Heart left ventricle (tissue), 16 donors: ENCODE data around the gene ZBTB20. TPM values are rescaled to one million over a fixed set of nuclear protein-coding genes. Genes with fewer than 3 reads are reported as not detected.

Source experiments
- ATAC-seq, 4 donors: fragments of 200-7000 bp; cut with Tn5 transposase; one replicate each; pipeline ENCODE4 v1.9.1; 2020 to 2022; ENCODE audit warnings: moderate library complexity in 4 of 4, mild to moderate bottlenecking in 3 of 4, moderate number of reproducible peaks in 1 of 4
- DNase-seq, 5 donors: peaks; one replicate each; pipeline ENCODE4 v3.0.0-alpha.2; 2020
- H3K27ac ChIP-seq, 12 donors: fragments of 200-600 bp; sonication (generic) in 4 of 12; one replicate each; pipeline versions ENCODE4 v1.5.0 to v1.8.0; 2016 to 2022; ENCODE audit warnings: mild to moderate bottlenecking in 2 of 12
- H3K27me3 ChIP-seq, 9 donors: fragments of 200-600 bp; sonication (generic) in 2 of 9; one replicate each; pipeline versions ENCODE4 v1.5.1 to v1.8.0; 2016 to 2022; ENCODE audit warnings: mild to moderate bottlenecking in 3 of 9
- H3K36me3 ChIP-seq, 9 donors: fragments of 200-600 bp; sonication (generic) in 2 of 9; one replicate each; pipeline versions ENCODE4 v1.5.0 to v1.8.0; 2018 to 2022; ENCODE audit warnings: mild to moderate bottlenecking in 2 of 9
- H3K4me1 ChIP-seq, 12 donors: fragments of 200-600 bp; sonication (generic) in 4 of 12; one replicate each; pipeline versions ENCODE4 v1.5.0 to v1.8.0; 2016 to 2022; ENCODE audit warnings: mild to moderate bottlenecking in 3 of 12
- H3K4me3 ChIP-seq, 12 donors: fragments of 200-600 bp; sonication (generic) in 4 of 12; one replicate each; pipeline versions ENCODE4 v1.5.0 to v1.8.0; 2017 to 2022; ENCODE audit warnings: mild to moderate bottlenecking in 9 of 12, moderate library complexity in 4 of 12
- H3K9me3 ChIP-seq, 12 donors: fragments of 200-600 bp; sonication (generic) in 4 of 12; one replicate each; pipeline versions ENCODE4 v1.5.0 to v1.8.0; 2016 to 2022; ENCODE audit warnings: mild to moderate bottlenecking in 1 of 12
- POLR2A ChIP-seq, 2 donors: fragments of 450-650 bp; IDR thresholded peaks; one replicate each; pipeline ENCODE4 v1.6.1; 2017; ENCODE audit warnings: antibody characterized with exemption in 2 of 2, mild to moderate bottlenecking in 2 of 2, moderate library complexity in 2 of 2
- WGBS, 4 donors: extraction: QIAGEN DNeasy Blood & Tissue Kit in 2 of 4; methylation state at CpG; one replicate each; pipeline versions ENCODE4 v1.1.5 to v1.1.7; 2013 to 2018; 5-methylcytosine and 5-hydroxymethylcytosine counted together
- intact Hi-C, 10 donors: fragments of 100-400 bp; cut with DNase I; formaldehyde crosslinking; loops; one replicate each; pipeline versions ENCODE4 v1.11.1 to v1.14.2; 2022
- polyA plus RNA-seq, 2 donors: library from polyadenylated mRNA; stranded (reverse); fragments of 200-250 nt; gene quantifications; one replicate each; pipeline ENCODE4 v1.2.3, GENCODE V29; 2013
- total RNA-seq, 9 donors: library from RNA; depleted of rRNA in 2 of 9; stranded (reverse); fragments of >200 nt in 2 of 9; fragmentation: NEBNext Ultra II Directional in 3 of 9; extraction: Animal tissue kit (Norgen Biotek cat#: 25700) in 3 of 9; gene quantifications; one replicate each; pipeline versions ENCODE4 v1.1.0 to v1.2.4, GENCODE V29; 2016 to 2023
- TF ChIP-seq, protein P1 (sequence below), 12 donors: fragments of 200-600 bp; sonication (generic) in 4 of 12; IDR thresholded peaks; one replicate each; pipeline versions ENCODE4 v1.5.0 to v1.8.0; 2018 to 2022; ENCODE audit warnings: antibody characterized with exemption in 12 of 12, mild to moderate bottlenecking in 5 of 12
- donor health status: ischemic (EF 13 %, LVEDD 7.1; RV severe dilation, severe dysfunction).
- donor health status: healthy with polysubstance abuse.
- donor health status: DM: no; HTN: yes; CAD: no.
- donor health status: DM: no; HTN: no; CAD: no.
- donor health status: ischemic (EF 25% LVEDD 6.9; RV normal size, moderate dysfunction).
- donor health status: ischemic (EF 25% LVEDD 5.7; RV mildly dilated, moderate dysfunction).
- donor health status: healthy.
- donor health status: DM: yes; HTN: yes; CAD: no.
- donor health status: ischemic (EF 35%, LVEDD 5.7; RV mildly dilated, moderate dysfunction).
- donor health status: nonischemic (EF 11% LVEDD 7.7; RV severe dilation, severe dysfunction).
- donor health status: DM: yes; HTN: yes; CAD: no.
- donor health status: PGD.
- donor health status: ischemic (EF 29% LVEDD 5.4; RV normal size, mild dysfunction).
- donor health status: nonischemic (EF 23%, LVEDD 6.1; RV moderate dilation, normal function).

The ZBTB20 gene
- total and polyA plus RNA-seq, 11 donors = 6.2 to 109 (median 77.3) TPM

DNA sequence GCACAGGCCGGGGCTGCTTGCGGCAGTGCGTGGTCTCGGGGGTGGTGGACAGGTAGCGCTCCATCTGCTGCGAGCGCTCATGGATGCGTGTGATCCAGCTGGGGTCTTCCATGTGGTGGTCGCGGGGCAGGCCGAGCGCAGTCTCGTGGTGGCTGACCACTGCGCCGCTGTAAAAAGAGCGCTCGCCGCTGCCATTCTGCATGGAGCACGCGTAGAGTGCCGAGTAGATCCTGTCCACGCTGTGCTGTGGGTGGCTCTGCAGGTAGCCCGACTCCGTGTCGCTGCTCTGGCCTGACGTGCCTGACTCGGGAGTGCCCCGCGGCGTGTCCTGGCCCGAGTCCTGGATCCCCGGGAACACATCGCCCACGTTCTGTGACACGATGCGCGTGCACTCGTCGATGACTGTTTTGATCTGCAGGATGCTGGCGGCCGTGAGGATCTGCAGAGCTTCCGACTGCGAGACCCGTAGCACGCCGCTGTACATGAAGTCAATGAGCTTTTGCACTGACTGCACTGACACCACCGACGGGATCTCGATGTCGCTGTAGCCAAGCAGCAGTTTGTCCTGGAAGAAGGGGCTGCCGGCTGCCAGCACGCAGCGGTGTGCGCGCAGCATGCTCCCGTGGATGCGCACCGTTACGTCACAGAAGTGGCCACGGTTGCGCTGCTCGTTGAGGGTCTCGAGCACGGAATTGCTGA, 795.8 kb downstream of the ZBTB20 start:
- Histone ChIP-seq H3K27ac (no peak overlapping the region), H3K36me3 (peaks cover 0 to 53% (median 27%) of the 10 kb centered on the region in 9 donors), H3K4me3 (no peak overlapping the region), H3K4me1 (peaks cover 0 to 11% (median 3%) of the 10 kb centered on the region in 12 donors), H3K27me3 (no peaks in the 10 kb centered on the region), H3K9me3 (no peaks in the 10 kb centered on the region)
- intact Hi-C loops = loop anchor here in 2 of 10 donors (10.0 kb wide), 1 partner anchor 814 kb away; no protein-coding TSS in a partner anchor
- DNase-seq = peak in 1 of 5 donors; percentile 63
- TF ChIP-seq, protein P1, sequence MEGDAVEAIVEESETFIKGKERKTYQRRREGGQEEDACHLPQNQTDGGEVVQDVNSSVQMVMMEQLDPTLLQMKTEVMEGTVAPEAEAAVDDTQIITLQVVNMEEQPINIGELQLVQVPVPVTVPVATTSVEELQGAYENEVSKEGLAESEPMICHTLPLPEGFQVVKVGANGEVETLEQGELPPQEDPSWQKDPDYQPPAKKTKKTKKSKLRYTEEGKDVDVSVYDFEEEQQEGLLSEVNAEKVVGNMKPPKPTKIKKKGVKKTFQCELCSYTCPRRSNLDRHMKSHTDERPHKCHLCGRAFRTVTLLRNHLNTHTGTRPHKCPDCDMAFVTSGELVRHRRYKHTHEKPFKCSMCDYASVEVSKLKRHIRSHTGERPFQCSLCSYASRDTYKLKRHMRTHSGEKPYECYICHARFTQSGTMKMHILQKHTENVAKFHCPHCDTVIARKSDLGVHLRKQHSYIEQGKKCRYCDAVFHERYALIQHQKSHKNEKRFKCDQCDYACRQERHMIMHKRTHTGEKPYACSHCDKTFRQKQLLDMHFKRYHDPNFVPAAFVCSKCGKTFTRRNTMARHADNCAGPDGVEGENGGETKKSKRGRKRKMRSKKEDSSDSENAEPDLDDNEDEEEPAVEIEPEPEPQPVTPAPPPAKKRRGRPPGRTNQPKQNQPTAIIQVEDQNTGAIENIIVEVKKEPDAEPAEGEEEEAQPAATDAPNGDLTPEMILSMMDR (IDR thresholded peaks at IDR 0.05) = no peak
- TF ChIP-seq POLR2A (IDR thresholded peaks at IDR 0.05) = no peak
- 97 to 98% (median 98%) methylated on average over 44 to 64 of the region's 64 CpGs for WGBS, 4 donors
- ATAC-seq = peak in 3 of 4 donors; percentile 15 to 54 (median 30)

DNA sequence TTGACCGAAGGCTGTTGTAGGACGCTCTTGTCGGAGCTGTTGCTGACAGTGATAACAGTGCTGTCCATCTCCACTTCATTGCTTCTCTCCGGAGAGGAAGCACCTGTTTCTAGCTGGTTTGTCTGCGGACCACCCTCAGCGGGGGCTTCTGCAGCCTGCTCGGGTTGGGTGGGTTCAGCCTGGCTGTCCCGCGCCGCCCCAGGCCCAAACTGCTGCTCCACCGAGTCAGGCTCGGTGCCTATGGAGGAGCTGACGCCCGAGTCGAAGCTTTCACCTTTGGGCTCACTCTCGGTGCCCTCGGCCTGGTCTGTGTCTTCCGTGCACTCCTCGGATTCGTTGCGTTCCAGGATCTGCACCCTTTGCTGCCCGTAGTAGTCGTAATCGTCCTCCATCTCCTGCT, 796.4 kb downstream of the ZBTB20 start:
- H3K27me3 ChIP-seq = no peaks in the 10 kb centered on the region
- no peaks in the 10 kb centered on the region for H3K9me3 ChIP-seq
- H3K36me3 ChIP-seq = peaks cover 0 to 57% (median 27%) of the 10 kb centered on the region in 9 donors
- ATAC-seq = peak in 1 of 4 donors; percentile 24
- WGBS, 4 donors = 97 to 98% (median 97%) methylated on average over 18 to 24 of the region's 24 CpGs
- intact Hi-C loops = loop anchor here in 2 of 10 donors (10.0 kb wide), 1 partner anchor 814 kb away; no protein-coding TSS in a partner anchor
- DNase-seq = no peak
- TF ChIP-seq, protein P1 (IDR thresholded peaks at IDR 0.05) = no peak
- TF ChIP-seq POLR2A (IDR thresholded peaks at IDR 0.05) = no peak
- no peak overlapping the region for H3K4me3 ChIP-seq
- no peak overlapping the region for H3K27ac ChIP-seq
- peaks cover 0 to 6% (median 0%) of the 10 kb centered on the region in 12 donors for H3K4me1 ChIP-seq

DNA sequence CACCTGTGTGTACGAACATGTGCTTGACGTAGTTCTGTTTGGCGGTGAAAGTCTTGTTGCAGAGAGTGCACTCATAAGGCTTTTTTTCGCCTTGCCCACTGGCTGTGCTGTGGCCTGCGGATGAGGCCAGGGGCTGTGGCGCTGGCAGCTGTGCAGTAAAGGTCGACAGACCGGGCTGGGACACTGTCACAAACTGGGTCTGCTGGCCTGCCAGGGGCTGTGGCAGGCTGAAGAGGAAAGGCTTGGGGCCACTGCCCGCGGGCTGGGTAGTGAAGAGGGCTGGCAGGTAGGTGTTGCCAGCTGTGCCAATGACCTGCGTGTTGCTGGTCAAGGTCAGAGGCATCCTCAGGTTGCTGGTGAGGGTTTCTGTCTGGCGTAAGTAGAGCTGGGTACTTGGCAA, 796.8 kb downstream of the ZBTB20 start:
- Histone ChIP-seq H3K27me3 (no peaks in the 10 kb centered on the region), H3K4me3 (no peak overlapping the region), H3K9me3 (no peaks in the 10 kb centered on the region), H3K27ac (no peak overlapping the region), H3K36me3 (peaks cover 0 to 61% (median 28%) of the 10 kb centered on the region in 9 donors), H3K4me1 (peaks cover 0 to 1% (median 0%) of the 10 kb centered on the region in 12 donors)
- TF ChIP-seq, protein P1 (IDR thresholded peaks at IDR 0.05) = no peak
- no peak for TF ChIP-seq POLR2A (IDR thresholded peaks at IDR 0.05)
- 94 to 98% (median 97%) methylated on average over 6 to 12 of the region's 12 CpGs for WGBS, 4 donors
- intact Hi-C loops = loop anchor here in 2 of 10 donors (10.0 kb wide), 1 partner anchor 815 kb away; no protein-coding TSS in a partner anchor
- ATAC-seq = peak in 1 of 4 donors; percentile 42
- no peak for DNase-seq

DNA sequence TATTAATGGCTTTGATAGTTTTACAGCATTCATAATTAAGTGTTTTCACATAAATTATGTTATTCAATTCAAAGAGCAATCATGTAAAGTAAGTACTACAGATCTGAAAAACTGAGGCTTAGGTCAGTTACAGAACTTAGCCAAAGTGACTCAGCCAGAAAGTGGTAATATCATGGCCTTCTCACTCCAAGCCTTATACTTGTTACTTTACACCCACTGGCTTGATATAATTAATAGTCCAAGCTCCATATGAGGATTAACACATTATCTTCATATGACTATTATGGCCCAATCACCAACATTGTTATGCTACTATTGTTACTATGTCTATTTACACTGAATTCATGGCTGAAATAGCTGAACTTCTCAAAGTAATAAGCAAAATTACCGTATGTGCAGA, 802.6 kb downstream of the ZBTB20 start:
- DNase-seq = no peak
- Histone ChIP-seq H3K36me3 (peaks cover 0 to 84% (median 7%) of the 10 kb centered on the region in 9 donors), H3K27me3 (no peaks in the 10 kb centered on the region), H3K9me3 (no peaks in the 10 kb centered on the region), H3K27ac (no peak overlapping the region), H3K4me3 (no peak overlapping the region), H3K4me1 (no peaks in the 10 kb centered on the region)
- TF ChIP-seq, protein P1 (IDR thresholded peaks at IDR 0.05) = no peak
- TF ChIP-seq POLR2A (IDR thresholded peaks at IDR 0.05) = no peak
- intact Hi-C loops = no loop called here
- ATAC-seq = no peak
- 80 to 89% (median 86%) methylated on average over 1 of the region's 1 CpG for WGBS, 4 donors
